ENCODE results near the gene PSMC4.

DNA sequence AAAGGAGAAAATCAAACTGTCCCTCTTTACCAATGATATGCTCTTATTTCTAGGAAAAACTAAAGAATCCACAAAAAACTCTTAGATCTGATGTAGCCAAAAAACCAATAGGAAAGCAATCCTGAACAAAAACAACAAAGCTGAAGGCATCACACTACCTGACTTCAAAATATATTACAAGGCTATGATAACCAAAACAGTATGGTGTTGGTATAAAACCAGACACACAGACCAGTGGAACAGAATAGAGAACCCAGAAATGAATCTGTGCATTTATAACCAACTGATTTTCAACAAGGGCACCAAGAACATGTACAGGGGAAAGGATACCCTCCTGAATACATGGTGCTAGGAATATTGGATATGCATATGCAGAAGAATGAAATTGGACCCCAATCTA is 16.2 kb downstream of the PSMC4 start:
- TF ChIP-seq CSRNP3 (CRISPR knock-in tag; IDR thresholded peaks at IDR 0.05) (no peak), ZFP3 (CRISPR knock-in tag; IDR thresholded peaks at IDR 0.05) (no peak), ARNTL (CRISPR knock-in tag; IDR thresholded peaks at IDR 0.05; ENCODE audit: borderline replicate concordance, low read depth) (no peak), ZFP30 (CRISPR knock-in tag; IDR thresholded peaks at IDR 0.05) (no peak), PPARA (CRISPR knock-in tag; IDR thresholded peaks at IDR 0.05; ENCODE audit: borderline replicate concordance) (no peak), TOX (CRISPR knock-in tag; IDR thresholded peaks at IDR 0.05; ENCODE audit: borderline replicate concordance) (no peak), ZNF8 (CRISPR knock-in tag; IDR thresholded peaks at IDR 0.05) (no peak), POU6F1 (CRISPR knock-in tag; IDR thresholded peaks at IDR 0.05; ENCODE audit: borderline replicate concordance, low read depth) (no peak), PATZ1 (CRISPR knock-in tag; IDR thresholded peaks at IDR 0.05; ENCODE audit: borderline replicate concordance) (no peak), SNAI2 (CRISPR knock-in tag; IDR thresholded peaks at IDR 0.05) (no peak), RARB (CRISPR knock-in tag; IDR thresholded peaks at IDR 0.05) (no peak), ZC3H10 (CRISPR knock-in tag; IDR thresholded peaks at IDR 0.05) (no peak)
- TF ChIP-seq, protein P1, sequence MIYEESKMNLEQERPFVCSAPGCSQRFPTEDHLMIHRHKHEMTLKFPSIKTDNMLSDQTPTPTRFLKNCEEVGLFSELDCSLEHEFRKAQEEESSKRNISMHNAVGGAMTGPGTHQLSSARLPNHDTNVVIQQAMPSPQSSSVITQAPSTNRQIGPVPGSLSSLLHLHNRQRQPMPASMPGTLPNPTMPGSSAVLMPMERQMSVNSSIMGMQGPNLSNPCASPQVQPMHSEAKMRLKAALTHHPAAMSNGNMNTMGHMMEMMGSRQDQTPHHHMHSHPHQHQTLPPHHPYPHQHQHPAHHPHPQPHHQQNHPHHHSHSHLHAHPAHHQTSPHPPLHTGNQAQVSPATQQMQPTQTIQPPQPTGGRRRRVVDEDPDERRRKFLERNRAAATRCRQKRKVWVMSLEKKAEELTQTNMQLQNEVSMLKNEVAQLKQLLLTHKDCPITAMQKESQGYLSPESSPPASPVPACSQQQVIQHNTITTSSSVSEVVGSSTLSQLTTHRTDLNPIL (CRISPR knock-in tag; IDR thresholded peaks at IDR 0.05; ENCODE audit: low read depth): no peak

Measured in SK-N-SH treated with all-trans-retinoic acid at 6 μM for 48 hours (cell line).